Sigmoid colon (tissue), 7 donors: ENCODE results near the gene RPN2. TPM values are rescaled to one million over a fixed set of nuclear protein-coding genes. Genes with fewer than 3 reads are reported as not detected.

Experiments used
- DNase-seq: peaks from one replicate; pipeline ENCODE4 v3.0.0-alpha.2; 2019
- H3K27ac ChIP-seq, 4 donors: fragments of 200-600 bp; sonication (generic); one replicate each; pipeline ENCODE4 v1.5.1; 2016 to 2019; ENCODE audit warnings: mild to moderate bottlenecking in 1 of 4
- H3K27me3 ChIP-seq, 3 donors: fragments of 200-600 bp; sonication (generic); one replicate each; pipeline ENCODE4 v1.5.1; 2019; ENCODE audit warnings: mild to moderate bottlenecking in 1 of 3
- H3K36me3 ChIP-seq, 4 donors: fragments of 200-600 bp; sonication (generic); one replicate each; pipeline ENCODE4 v1.5.1; 2016 to 2019
- H3K4me1 ChIP-seq, 4 donors: fragments of 200-600 bp; sonication (generic); one replicate each; pipeline ENCODE4 v1.5.1; 2017 to 2019
- H3K4me3 ChIP-seq, 4 donors: fragments of 200-600 bp; sonication (generic); one replicate each; pipeline ENCODE4 v1.5.1; 2017 to 2019; ENCODE audit warnings: mild to moderate bottlenecking in 2 of 4, moderate library complexity in 1 of 4
- H3K9me3 ChIP-seq, 4 donors: fragments of 200-600 bp in 3 of 4; sonication (generic) in 3 of 4; one replicate each; pipeline versions ENCODE4 v1.5.1 to v1.6.1; 2013 to 2019
- EP300 ChIP-seq, 4 donors: sonication (generic); formaldehyde crosslinking; IDR thresholded peaks; one replicate each; pipeline ENCODE4 v1.6.1; 2017; ENCODE audit warnings: antibody characterized with exemption in 4 of 4
- POLR2A ChIP-seq, 2 donors: fragments of 450-650 bp; IDR thresholded peaks; one replicate each; pipeline ENCODE4 v1.6.1; 2016; ENCODE audit warnings: antibody characterized with exemption in 2 of 2, mild to moderate bottlenecking in 2 of 2, moderate library complexity in 2 of 2
- POLR2AphosphoS5 ChIP-seq, 4 donors: sonication (generic); formaldehyde crosslinking; IDR thresholded peaks; one replicate each; pipeline ENCODE4 v1.6.1; 2017; ENCODE audit warnings: antibody characterized with exemption in 4 of 4
- WGBS, 2 donors: extraction: QIAGEN DNeasy Blood & Tissue Kit; methylation state at CpG; one replicate each; pipeline ENCODE4 v1.1.7; 2013; 5-methylcytosine and 5-hydroxymethylcytosine counted together
- intact Hi-C: fragments of 100-400 bp; cut with DNase I; formaldehyde crosslinking; loops from one replicate; pipeline ENCODE4 v1.15.1; 2023
- polyA plus RNA-seq, 3 donors: library from polyadenylated mRNA; stranded (reverse); fragments of 200-250 nt; gene quantifications; one replicate each; pipeline ENCODE4 v1.2.3, GENCODE V29; 2013
- total RNA-seq, 4 donors: library from RNA; depleted of rRNA; stranded (reverse); fragments of >200 nt; gene quantifications; one replicate each; pipeline ENCODE4 v1.1.0, GENCODE V29; 2016
- TF ChIP-seq, protein P1 (sequence below), 4 experiments: fragments of 450-650 bp in 3 of 4; fragments of 200-600 bp in 1 of 4; IDR thresholded peaks; one replicate each; pipeline ENCODE4 v1.5.1; 2016 to 2019; ENCODE audit warnings: antibody characterized with exemption in 4 of 4, mild to moderate bottlenecking in 3 of 4, moderate library complexity in 2 of 4
- donor health status: healthy with polysubstance abuse.
- donor health status: Bipolar disorder and iron deficiency.
- donor health status: healthy.

RPN2 gene
- total and polyA plus RNA-seq, 7 donors, result 21.6 to 142 (median 72.8) TPM

DNA sequence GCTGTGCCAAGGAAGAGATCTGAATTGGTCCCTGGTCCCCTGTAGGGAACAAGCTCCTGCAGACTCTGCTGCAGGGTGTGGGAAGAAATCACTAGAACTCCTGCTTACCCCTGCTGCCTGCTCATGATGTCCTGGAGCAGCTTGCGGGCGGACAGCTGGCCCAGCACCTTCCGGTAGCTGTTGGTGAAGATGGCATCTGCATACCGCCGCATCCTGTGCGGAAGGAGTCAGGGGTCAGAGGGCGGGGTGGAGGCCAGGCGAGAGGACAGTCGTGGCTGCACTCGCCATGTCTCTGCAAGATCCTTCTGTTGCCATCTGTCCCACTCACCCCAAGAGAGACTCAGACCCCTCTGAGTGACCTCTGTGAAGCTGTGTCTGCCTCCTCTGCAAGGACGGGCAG is 77.2 kb downstream of the RPN2 start:
- TF ChIP-seq, protein P1, sequence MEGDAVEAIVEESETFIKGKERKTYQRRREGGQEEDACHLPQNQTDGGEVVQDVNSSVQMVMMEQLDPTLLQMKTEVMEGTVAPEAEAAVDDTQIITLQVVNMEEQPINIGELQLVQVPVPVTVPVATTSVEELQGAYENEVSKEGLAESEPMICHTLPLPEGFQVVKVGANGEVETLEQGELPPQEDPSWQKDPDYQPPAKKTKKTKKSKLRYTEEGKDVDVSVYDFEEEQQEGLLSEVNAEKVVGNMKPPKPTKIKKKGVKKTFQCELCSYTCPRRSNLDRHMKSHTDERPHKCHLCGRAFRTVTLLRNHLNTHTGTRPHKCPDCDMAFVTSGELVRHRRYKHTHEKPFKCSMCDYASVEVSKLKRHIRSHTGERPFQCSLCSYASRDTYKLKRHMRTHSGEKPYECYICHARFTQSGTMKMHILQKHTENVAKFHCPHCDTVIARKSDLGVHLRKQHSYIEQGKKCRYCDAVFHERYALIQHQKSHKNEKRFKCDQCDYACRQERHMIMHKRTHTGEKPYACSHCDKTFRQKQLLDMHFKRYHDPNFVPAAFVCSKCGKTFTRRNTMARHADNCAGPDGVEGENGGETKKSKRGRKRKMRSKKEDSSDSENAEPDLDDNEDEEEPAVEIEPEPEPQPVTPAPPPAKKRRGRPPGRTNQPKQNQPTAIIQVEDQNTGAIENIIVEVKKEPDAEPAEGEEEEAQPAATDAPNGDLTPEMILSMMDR (IDR thresholded peaks at IDR 0.05), result no peak
- TF ChIP-seq POLR2AphosphoS5 (IDR thresholded peaks at IDR 0.05) (no peak), POLR2A (IDR thresholded peaks at IDR 0.05) (no peak), EP300 (IDR thresholded peaks at IDR 0.05) (no peak)
- Histone ChIP-seq H3K36me3 (no peaks in the 10 kb centered on the region), H3K4me1 (no peaks in the 10 kb centered on the region), H3K4me3 (no peak overlapping the region), H3K9me3 (peaks cover 0 to 3% (median 0%) of the 10 kb centered on the region in 4 donors), H3K27ac (no peak overlapping the region), H3K27me3 (no peaks in the 10 kb centered on the region)
- no peak for DNase-seq
- WGBS, 2 donors, result 89 to 90% methylated on average over 11 of the region's 11 CpGs
- intact Hi-C loops, result no loop called here

DNA sequence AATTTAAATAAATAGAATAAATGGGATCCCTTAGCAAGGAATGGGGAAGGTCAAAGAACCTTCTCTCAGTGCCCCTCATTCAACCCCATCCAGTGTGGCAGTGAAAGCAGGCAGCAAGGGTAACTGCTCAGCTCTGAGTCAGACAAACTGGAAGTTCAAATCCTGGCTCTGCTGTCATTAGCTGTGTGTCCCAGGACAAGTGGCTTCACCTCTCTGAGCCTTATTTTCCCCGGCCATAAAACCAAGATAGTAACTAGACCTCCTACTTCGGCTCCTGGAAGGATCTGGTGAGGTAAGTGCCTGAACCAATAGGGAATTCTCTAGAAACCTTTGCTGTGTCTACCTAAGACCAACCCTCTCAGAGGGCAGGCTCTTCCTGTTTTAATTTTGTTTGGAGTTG is 78.4 kb downstream of the RPN2 start:
- Histone ChIP-seq H3K9me3 (peaks cover 0 to 3% (median 0%) of the 10 kb centered on the region in 4 donors), H3K27ac (no peak overlapping the region), H3K36me3 (no peaks in the 10 kb centered on the region), H3K4me1 (no peaks in the 10 kb centered on the region), H3K27me3 (no peaks in the 10 kb centered on the region), H3K4me3 (no peak overlapping the region)
- no peak for TF ChIP-seq POLR2A (IDR thresholded peaks at IDR 0.05)
- TF ChIP-seq POLR2AphosphoS5 (IDR thresholded peaks at IDR 0.05), result no peak
- TF ChIP-seq, protein P1 (IDR thresholded peaks at IDR 0.05), result no peak
- no peak for TF ChIP-seq EP300 (IDR thresholded peaks at IDR 0.05)
- 76 to 87% methylated on average over 2 of the region's 2 CpGs for WGBS, 2 donors
- intact Hi-C loops, result no loop called here
- no peak for DNase-seq

DNA sequence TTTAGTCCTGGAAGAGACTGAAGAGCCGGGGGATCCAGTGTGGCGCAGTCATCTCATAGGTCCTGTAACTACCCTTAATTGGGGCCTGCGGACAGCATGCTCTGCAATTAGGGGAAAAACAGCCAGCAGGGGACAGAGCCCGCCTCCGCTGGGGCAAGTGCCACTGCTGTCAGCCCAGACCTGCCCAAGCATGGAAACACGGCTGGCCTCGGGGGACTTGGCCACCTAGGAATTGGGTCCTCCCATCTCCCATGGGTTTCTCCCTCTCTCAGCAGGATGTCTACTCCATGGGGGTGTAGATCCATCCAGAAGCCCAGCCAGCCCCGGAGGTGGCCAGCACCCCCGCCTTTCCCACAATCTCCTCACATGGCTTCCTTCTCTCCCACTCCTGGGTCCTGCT is 78.9 kb downstream of the RPN2 start:
- no peak for DNase-seq

DNA sequence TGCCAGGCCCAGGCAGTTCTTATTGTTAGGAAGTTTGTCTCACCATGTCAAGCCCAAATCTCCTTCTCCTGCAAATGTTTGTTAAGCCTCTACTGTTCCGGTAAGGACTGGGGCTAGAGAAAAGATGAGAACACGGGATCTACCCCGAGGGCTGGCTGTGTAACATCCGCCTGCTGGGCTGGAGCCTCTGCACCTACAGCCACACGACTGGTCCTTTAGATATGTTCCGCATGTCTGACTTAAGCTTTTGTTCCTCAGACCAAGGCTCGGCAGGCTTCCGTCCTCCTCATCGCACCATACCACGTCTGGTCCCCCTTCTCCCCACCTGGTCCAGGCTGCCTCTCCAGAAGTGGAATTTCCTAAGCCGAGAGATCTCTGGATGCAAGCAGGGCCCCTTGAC is 79.9 kb downstream of the RPN2 start:
- Histone ChIP-seq H3K27ac (no peak overlapping the region), H3K36me3 (no peaks in the 10 kb centered on the region), H3K9me3 (peaks cover 0 to 3% (median 0%) of the 10 kb centered on the region in 4 donors), H3K27me3 (no peaks in the 10 kb centered on the region), H3K4me1 (no peaks in the 10 kb centered on the region), H3K4me3 (no peak overlapping the region)
- no peak for DNase-seq
- WGBS, 2 donors, result 87 to 92% methylated on average over 11 of the region's 11 CpGs
- intact Hi-C loops, result no loop called here
- TF ChIP-seq, protein P1 (IDR thresholded peaks at IDR 0.05), result no peak
- TF ChIP-seq POLR2A (IDR thresholded peaks at IDR 0.05), result no peak
- no peak for TF ChIP-seq POLR2AphosphoS5 (IDR thresholded peaks at IDR 0.05)
- no peak for TF ChIP-seq EP300 (IDR thresholded peaks at IDR 0.05)

More for the DNA sequence above, 78.9 kb downstream of the RPN2 start:
- Histone ChIP-seq H3K36me3 (no peaks in the 10 kb centered on the region), H3K27ac (no peak overlapping the region), H3K4me3 (no peak overlapping the region), H3K9me3 (peaks cover 0 to 3% (median 0%) of the 10 kb centered on the region in 4 donors), H3K27me3 (no peaks in the 10 kb centered on the region), H3K4me1 (no peaks in the 10 kb centered on the region)
- TF ChIP-seq, protein P1 (IDR thresholded peaks at IDR 0.05), result no peak
- TF ChIP-seq EP300 (IDR thresholded peaks at IDR 0.05), result no peak
- TF ChIP-seq POLR2A (IDR thresholded peaks at IDR 0.05), result no peak
- TF ChIP-seq POLR2AphosphoS5 (IDR thresholded peaks at IDR 0.05), result no peak
- 84 to 86% methylated on average over 9 of the region's 9 CpGs for WGBS, 2 donors
- intact Hi-C loops, result no loop called here

DNA sequence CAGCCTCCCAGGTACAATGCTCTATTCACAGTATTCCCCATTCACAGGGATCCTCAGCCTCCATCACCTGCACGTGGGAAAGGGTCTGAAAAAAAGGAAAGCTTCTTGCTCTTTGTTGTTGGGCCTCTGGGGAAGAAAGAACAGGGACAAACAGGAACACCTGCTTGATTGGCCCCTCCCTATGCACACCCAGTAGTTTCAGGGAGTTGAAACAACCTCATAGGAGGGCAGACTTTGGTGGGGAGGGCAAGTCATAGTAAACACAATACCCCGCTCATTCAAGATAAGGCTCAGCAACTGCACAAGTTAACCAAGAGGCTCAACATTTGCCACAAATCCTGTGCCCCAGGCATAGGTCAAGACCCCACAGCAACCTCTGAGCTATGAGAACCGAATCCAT is 80.7 kb downstream of the RPN2 start:
- TF ChIP-seq EP300 (IDR thresholded peaks at IDR 0.05) (no peak), POLR2AphosphoS5 (IDR thresholded peaks at IDR 0.05) (no peak), POLR2A (IDR thresholded peaks at IDR 0.05) (no peak)
- TF ChIP-seq, protein P1 (IDR thresholded peaks at IDR 0.05), result no peak
- no peaks in the 10 kb centered on the region for H3K27me3 ChIP-seq
- H3K9me3 ChIP-seq, result no peaks in the 10 kb centered on the region
- no peak for DNase-seq
- H3K4me3 ChIP-seq, result no peak overlapping the region
- H3K4me1 ChIP-seq, result no peaks in the 10 kb centered on the region
- intact Hi-C loops, result no loop called here
- WGBS, 2 donors, result 28 to 56% methylated on average over 3 of the region's 3 CpGs
- H3K27ac ChIP-seq, result no peak overlapping the region
- H3K36me3 ChIP-seq, result no peaks in the 10 kb centered on the region
